HG02610 (cell line): Measurements from ENCODE around the gene TPTE.
"Not testable (repeated sequence)": the region's sequence is repeated elsewhere in the genome, so short reads cannot be mapped to it uniquely, and the experiment has no call there.

Source experiments
- ATAC-seq: cut with Tn5 transposase; IDR thresholded peaks from one replicate; pipeline ENCODE4 v1.9.1; 2021; ENCODE audit warnings: mild to moderate bottlenecking, moderate library complexity; ENCODE audit not compliant: unreplicated experiment

TPTE gene

DNA sequence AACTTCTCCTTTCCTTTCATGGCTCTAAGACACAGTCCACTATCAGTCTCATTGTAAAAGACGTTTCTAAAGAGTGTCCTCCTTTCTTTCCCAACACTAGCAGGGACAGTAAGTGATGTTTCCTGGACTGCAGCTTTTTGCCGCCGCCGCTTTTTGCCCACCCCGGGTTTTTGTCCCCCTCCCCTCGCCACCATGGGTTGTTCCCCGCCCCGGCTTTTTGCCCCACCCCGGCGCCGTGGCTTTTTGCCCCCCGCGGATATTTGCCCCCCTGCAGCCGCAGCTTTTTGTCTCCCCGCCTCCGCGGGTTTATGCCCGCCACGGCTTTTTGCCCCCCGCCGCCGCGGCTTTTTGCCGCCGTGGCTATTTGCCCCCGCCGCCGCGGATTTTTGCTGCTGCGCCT, 95.2 kb downstream of the TPTE start:
- no peak for ATAC-seq

- not testable (repeated sequence) for ATAC-seq
Observed at GRCh38 chr21:10617133-10617752, 95.9 kb downstream of the TPTE start.

DNA sequence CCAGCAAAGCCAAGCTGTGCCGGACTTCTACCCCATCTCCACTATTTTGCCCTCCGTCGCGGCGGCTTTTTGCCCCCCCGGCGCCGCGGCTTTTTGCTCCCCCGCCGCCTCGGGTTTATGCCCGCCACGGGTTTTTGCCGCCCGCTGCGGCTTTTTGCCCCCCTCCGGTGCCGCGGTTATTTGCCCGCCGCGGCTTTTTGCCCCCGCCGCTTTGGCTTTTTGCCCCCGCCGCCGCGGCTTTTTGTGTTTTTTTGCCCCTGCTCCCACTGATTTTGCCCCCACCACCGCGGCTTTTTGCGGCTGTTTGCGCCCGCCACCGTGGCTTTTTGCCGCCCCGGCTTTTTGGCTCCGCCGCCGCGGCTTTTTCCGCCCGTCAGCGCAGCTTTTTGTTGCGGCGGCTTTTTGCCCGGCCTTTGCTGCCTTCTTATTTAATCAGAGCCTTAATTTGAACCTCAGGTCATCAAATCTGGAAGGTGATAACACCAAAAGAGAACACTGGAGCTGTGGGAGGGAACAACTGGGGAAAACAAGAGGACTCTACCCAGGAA, 106.0 kb downstream of the TPTE start:
- no peak for ATAC-seq

GRCh38 chr21:10629239-10629638, 107.9 kb downstream of the TPTE start:
- ATAC-seq, result not testable (repeated sequence)

DNA sequence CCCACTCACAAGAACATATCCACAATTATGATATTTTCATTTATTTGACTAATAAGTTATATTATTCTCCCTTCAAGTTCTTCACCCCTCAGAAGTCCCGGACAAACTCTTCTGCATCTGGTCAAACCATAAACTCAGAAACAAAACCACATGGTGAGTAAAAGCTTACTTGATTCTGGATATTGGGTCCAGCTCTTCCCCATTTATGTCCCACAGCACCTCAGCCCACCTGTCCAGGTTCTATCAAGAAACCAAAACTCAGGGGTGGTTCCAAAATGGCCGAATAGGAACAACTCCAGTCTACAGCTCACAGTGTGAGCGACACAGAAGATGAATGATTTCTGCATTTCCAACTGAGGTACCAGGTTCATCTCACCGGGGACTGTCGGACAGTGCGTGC, 109.4 kb downstream of the TPTE start:
- not testable (repeated sequence) for ATAC-seq

DNA sequence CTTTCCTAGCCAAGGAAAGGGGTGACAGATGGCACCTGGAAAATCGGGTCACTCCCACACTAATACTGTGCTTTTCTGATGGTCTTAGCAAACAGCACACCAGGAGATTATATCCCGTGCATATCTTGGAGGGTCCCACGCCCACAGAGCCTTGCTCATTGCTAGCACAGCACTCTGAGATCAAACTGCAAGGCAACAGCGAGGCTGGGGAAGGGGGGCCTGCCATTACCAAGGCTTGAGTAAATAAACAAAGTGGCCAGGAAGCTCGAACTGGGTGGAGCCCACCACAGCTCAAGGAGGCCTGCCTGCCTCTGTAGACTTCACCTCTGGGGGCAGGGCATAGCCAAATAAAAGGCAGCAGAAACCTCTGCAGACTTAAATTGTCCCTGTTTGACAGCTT, 109.9 kb downstream of the TPTE start:
- ATAC-seq, result not testable (repeated sequence)

DNA sequence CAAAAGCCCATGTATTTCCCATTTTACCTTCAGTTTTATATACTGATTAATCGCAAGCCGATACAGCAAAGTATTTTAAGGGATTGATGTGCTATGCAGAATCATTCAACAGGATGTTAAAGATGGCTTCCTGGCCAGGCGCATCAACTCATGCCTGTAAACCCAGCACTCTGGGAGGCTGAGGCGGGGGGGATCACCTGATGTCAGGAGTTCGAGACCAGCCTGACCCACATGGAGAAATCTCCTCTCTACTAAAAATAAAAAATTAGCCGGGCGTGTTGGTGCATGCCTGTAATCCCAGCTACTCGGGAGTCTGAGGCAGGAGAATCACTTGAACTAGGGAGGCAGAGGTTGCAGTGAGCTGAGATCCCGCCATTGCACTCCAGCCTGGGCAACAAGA, 116.8 kb downstream of the TPTE start:
- not testable (repeated sequence) for ATAC-seq

GRCh38 chr21:10639123-10639522, 117.7 kb downstream of the TPTE start:
- ATAC-seq, result no peak

GRCh38 chr21:10639746-10640145, 118.4 kb downstream of the TPTE start:
- not testable (repeated sequence) for ATAC-seq

GRCh38 chr21:10640446-10640845, 119.1 kb downstream of the TPTE start:
- no peak for ATAC-seq

- no peak for ATAC-seq
Observed at GRCh38 chr21:10641107-10641506, 119.7 kb downstream of the TPTE start.

DNA sequence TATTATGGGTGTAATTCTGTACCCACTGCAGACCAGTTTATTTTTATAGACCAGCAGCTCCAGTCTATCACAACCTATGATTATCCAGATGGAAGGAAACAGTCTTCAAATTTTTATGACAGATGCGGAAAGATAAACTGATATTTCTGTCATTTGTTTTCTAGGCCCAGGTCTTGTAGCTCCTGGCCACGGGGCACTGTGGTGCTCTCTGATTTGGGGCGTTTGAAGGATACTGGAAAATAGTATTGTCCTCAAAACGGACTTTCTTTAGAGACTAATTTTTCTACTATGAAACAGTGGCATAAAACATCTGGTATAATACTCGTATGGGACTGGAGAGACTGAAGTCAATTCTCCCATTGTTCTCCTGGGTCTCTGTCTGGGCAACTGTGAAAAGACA, 124.3 kb downstream of the TPTE start:
- not testable (repeated sequence) for ATAC-seq

DNA sequence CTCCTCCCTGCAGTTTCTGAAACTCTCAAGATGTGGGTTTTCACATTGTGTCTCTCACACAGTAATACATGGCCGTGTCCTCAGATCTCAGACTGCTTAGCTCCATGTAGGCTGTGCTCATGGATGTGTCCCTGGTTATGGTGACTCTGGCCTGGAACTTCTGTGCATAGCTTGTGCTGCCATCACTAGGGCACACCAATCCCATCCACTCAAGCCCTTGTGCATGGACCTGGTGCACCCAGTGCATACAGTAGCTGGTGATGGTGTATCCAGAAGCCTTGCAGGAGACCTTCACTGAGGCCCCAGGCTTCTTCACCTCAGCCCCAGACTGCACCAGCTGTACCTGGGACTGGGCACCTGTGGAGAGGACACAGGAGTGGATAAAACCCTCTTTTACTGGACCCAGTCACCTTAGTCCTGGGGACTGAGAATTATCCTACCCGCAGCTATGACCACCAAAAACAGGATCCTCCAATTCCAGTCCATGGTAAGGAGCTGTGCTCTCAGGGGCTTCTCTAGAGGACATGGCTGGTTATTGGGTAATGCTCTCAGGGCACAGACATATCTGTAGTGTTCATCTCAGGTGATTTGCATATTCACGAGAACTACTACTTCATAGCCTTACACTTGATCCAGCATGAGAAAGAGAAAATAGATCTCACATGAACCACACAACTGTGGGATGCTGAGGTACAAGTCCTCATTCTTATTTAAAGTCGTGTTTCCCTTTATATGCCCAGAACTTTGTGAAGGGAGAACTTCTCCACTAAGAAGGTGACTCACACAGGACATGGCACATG, 128.2 kb downstream of the TPTE start:
- not testable (repeated sequence) for ATAC-seq

DNA sequence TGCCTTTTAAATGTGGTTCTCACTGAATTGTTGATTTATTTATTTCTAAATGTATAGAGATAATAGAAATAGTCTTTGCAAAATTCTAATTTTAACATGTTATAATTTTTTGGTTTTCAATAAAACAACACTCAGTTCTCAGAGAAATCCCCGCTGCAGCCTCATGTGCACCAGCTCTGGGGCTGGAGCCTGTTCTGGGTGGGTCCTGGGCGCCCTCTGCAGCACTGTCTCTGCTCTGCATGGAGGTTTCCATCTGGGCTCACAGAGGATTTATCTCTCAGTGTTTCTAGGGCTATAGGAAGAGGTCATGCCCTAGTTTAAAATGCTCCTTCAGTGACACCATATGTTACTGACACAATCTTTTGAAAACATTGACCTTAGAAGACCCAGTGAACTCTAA, 128.9 kb downstream of the TPTE start:
- ATAC-seq, result not testable (repeated sequence)
